HCT116 (cell line): ENCODE data around the gene HAUS1. TPM values are rescaled to one million over a fixed set of nuclear protein-coding genes. Genes with fewer than 3 reads are reported as not detected.

Source experiments
- ATAC-seq: fragments of 200-7000 bp; cut with Tn5 transposase; 2 replicates; pipeline ENCODE4 v1.9.1; 2020; ENCODE audit warnings: mild to moderate bottlenecking, moderate library complexity
- BruUV-seq: library from RNA; stranded (reverse); fragments of 400-500 nt; replicated peaks from 2 replicates; lab custom pipeline; 2021; lab: Mats Ljungman, UMichigan
- CTCF ChIA-PET: fragments of 300-600 bp; sonication (Branson Sonifier 250); formaldehyde crosslinking; loops from one replicate; lab custom pipeline; 2021; ENCODE audit warnings: antibody characterized with exemption; lab: Charles Lee
- POLR2A ChIA-PET: fragments of 300-600, 350-600 bp; sonication (Branson Sonifier 250); formaldehyde crosslinking; loops from one replicate; lab custom pipeline; 2021; ENCODE audit warnings: antibody characterized with exemption; lab: Charles Lee
- RAD21 ChIA-PET, 2 experiments: fragments of 300-600 bp; sonication (Branson Sonifier 250); formaldehyde crosslinking; loops; one replicate each; lab custom pipeline; 2023; ENCODE audit warnings: low total read pairs in 2 of 2; ENCODE audit not compliant: uncharacterized antibody in 2 of 2, unreplicated experiment in 2 of 2, low non-redundant PET in 1 of 2; lab: Charles Lee
- DNase-seq: peaks from one replicate; pipeline ENCODE4 v3.0.0-alpha.2; 2010; ENCODE audit warnings: low read depth, low spot score
- H2AFZ ChIP-seq: fragments of 200-600 bp; shearing (Covaris generic), sonication (generic); 2 replicates; pipeline ENCODE4 v1.6.1; 2017; ENCODE audit warnings: low read depth, mixed run types, mixed read lengths, antibody characterized with exemption, low read length; ENCODE audit not compliant: poor library complexity, severe bottlenecking
- H3K27ac ChIP-seq: 2 replicates; pipeline ENCODE4 v1.5.1; 2012; ENCODE audit warnings: low read depth, low read length
- H3K27me3 ChIP-seq: fragments of 200-600 bp; sonication (generic); 2 replicates; pipeline ENCODE4 v1.6.1; 2016; ENCODE audit warnings: mixed run types, low read length, mixed read lengths; ENCODE audit not compliant: insufficient read depth
- H3K36me3 ChIP-seq, 2 experiments: fragments of 200-500 bp in 1 of 2; fragments of 200-600 bp in 1 of 2; sonication (Bioruptor generic) in 1 of 2; sonication (generic) in 1 of 2; 2 replicates each; pipeline versions ENCODE4 v1.5.1 to v1.6.1; 2014 to 2016; ENCODE audit warnings: low read length in 2 of 2, inconsistent platforms in 1 of 2, mixed read lengths in 1 of 2, mixed run types in 1 of 2; ENCODE audit not compliant: insufficient read depth in 2 of 2, control insufficient read depth in 1 of 2
- H3K4me1 ChIP-seq, 2 experiments: fragments of 200-600 bp in 1 of 2; sonication (generic) in 1 of 2; 2 replicates each; pipeline versions ENCODE4 v1.5.1 to v1.6.1; 2012 to 2017; ENCODE audit warnings: low read length in 2 of 2, inconsistent platforms in 1 of 2, mild to moderate bottlenecking in 1 of 2, mixed read lengths in 1 of 2, mixed run types in 1 of 2, moderate library complexity in 1 of 2; ENCODE audit not compliant: insufficient read depth in 2 of 2, control insufficient read depth in 1 of 2
- H3K4me2 ChIP-seq: fragments of 200-600 bp; sonication (generic); 2 replicates; pipeline ENCODE4 v1.6.1; 2017; ENCODE audit warnings: mixed run types, low read length, mixed read lengths
- H3K4me3 ChIP-seq, 2 experiments: fragments of 200-600 bp in 1 of 2; sonication (generic) in 1 of 2; replicated peaks in 1 of 2; 2 replicates each; pipeline ENCODE4 v1.5.1; 2011 to 2016; ENCODE audit warnings: low read length in 2 of 2, control low read depth in 1 of 2, low read depth in 1 of 2, mild to moderate bottlenecking in 1 of 2, mixed read lengths in 1 of 2, mixed run types in 1 of 2
- H3K79me2 ChIP-seq: fragments of 200-600 bp; sonication (generic); 2 replicates; pipeline ENCODE4 v1.6.1; 2017; ENCODE audit warnings: mild to moderate bottlenecking, mixed run types, low read length, moderate library complexity, mixed read lengths; ENCODE audit not compliant: insufficient read depth
- H3K9ac ChIP-seq: fragments of 200-600 bp; sonication (generic); 2 replicates; pipeline ENCODE4 v1.6.1; 2016; ENCODE audit warnings: low read length, mixed read lengths
- H3K9me2 ChIP-seq: fragments of 200-600 bp; sonication (generic), shearing (Covaris generic); 2 replicates; pipeline ENCODE4 v1.6.1; 2017; ENCODE audit warnings: mixed run types, mild to moderate bottlenecking, moderate library complexity; ENCODE audit not compliant: insufficient read depth
- H3K9me3 ChIP-seq, 2 experiments: fragments of 200-500 bp in 1 of 2; fragments of 200-600 bp in 1 of 2; sonication (Bioruptor generic) in 1 of 2; sonication (generic) in 1 of 2; 2 replicates each; pipeline ENCODE4 v1.6.1; 2014 to 2017; ENCODE audit warnings: low read length in 2 of 2, mixed read lengths in 2 of 2, inconsistent platforms in 1 of 2, low read depth in 1 of 2, mild to moderate bottlenecking in 1 of 2, mixed run types in 1 of 2, moderate library complexity in 1 of 2; ENCODE audit not compliant: control insufficient read depth in 1 of 2, insufficient read depth in 1 of 2
- H4K20me1 ChIP-seq: fragments of 200-600 bp; sonication (generic), shearing (Covaris generic); 2 replicates; pipeline ENCODE4 v1.6.1; 2017; ENCODE audit warnings: mixed run types, mild to moderate bottlenecking, moderate library complexity; ENCODE audit not compliant: insufficient read depth
- CEBPB ChIP-seq: IDR thresholded peaks from 2 replicates; pipeline ENCODE4 v1.6.1; 2012; ENCODE audit warnings: low read depth
- EGR1 ChIP-seq: IDR thresholded peaks from 2 replicates; pipeline ENCODE4 v1.6.1; 2012; ENCODE audit warnings: low read depth
- ELF1 ChIP-seq: IDR thresholded peaks from 2 replicates; pipeline ENCODE4 v1.6.1; 2012; ENCODE audit warnings: low read depth, borderline replicate concordance
- EZH2 ChIP-seq: fragments of 200-600 bp; sonication (generic); IDR thresholded peaks from 2 replicates; pipeline ENCODE4 v1.6.1; 2017; ENCODE audit warnings: antibody characterized with exemption, mixed run types
- EZH2phosphoT487 ChIP-seq: fragments of 200-600 bp; IDR thresholded peaks from 2 replicates; pipeline ENCODE4 v1.6.1; 2018; ENCODE audit warnings: antibody characterized with exemption, borderline replicate concordance
- FOSL1 ChIP-seq: IDR thresholded peaks from 2 replicates; pipeline ENCODE4 v1.6.1; 2012; ENCODE audit warnings: low read depth
- JUND ChIP-seq: IDR thresholded peaks from 2 replicates; pipeline ENCODE4 v1.6.1; 2012
- POLR2A ChIP-seq: IDR thresholded peaks from 2 replicates; pipeline ENCODE4 v1.7.0; 2011; ENCODE audit warnings: borderline replicate concordance; ENCODE audit not compliant: insufficient read depth, insufficient read length; ENCODE audit errors: extremely low read depth
- POLR2AphosphoS5 ChIP-seq: IDR thresholded peaks from 2 replicates; pipeline ENCODE4 v1.6.1; 2011; ENCODE audit warnings: mild to moderate bottlenecking, low read depth, low read length, moderate library complexity
- SIN3A ChIP-seq: IDR thresholded peaks from 2 replicates; pipeline ENCODE4 v1.6.1; 2012; ENCODE audit warnings: low read depth
- SP1 ChIP-seq: IDR thresholded peaks from 2 replicates; pipeline ENCODE4 v1.6.1; 2012; ENCODE audit warnings: low read depth
- SRF ChIP-seq: IDR thresholded peaks from 2 replicates; pipeline ENCODE4 v1.6.1; 2012; ENCODE audit warnings: low read depth
- TCF7L2 ChIP-seq: IDR thresholded peaks from 2 replicates; pipeline ENCODE4 v1.7.0; 2011; ENCODE audit warnings: borderline replicate concordance, inconsistent platforms; ENCODE audit not compliant: insufficient read depth, insufficient read length; ENCODE audit errors: extremely low read depth
- YY1 ChIP-seq: IDR thresholded peaks from 2 replicates; pipeline ENCODE4 v1.6.1; 2011; ENCODE audit warnings: low read length, low read depth, moderate library complexity, mild to moderate bottlenecking; ENCODE audit not compliant: insufficient replicate concordance; ENCODE audit errors: extremely low read depth
- ZFX ChIP-seq: fragments of 450-650 bp; IDR thresholded peaks from 2 replicates; pipeline ENCODE4 v1.6.1; 2017
- intact Hi-C: fragments of 100-400 bp; cut with micrococcal nuclease; formaldehyde crosslinking; loops from 2 replicates; pipeline ENCODE4 v1.10.0; 2022
- total RNA-seq: library from RNA; stranded (reverse); gene quantifications from one replicate; pipeline ENCODE4 v1.2.1, GENCODE V29; 2021; ENCODE audit not compliant: unreplicated experiment
- TF ChIP-seq, protein P1 (sequence below): IDR thresholded peaks from 2 replicates; pipeline ENCODE4 v1.6.1; 2012; ENCODE audit warnings: low read depth
- TF ChIP-seq, protein P2 (sequence below): IDR thresholded peaks from 2 replicates; pipeline ENCODE4 v1.6.1; 2012
- TF ChIP-seq, protein P3 (sequence below), 3 experiments: fragments of 200-600 bp in 1 of 3; sonication (generic) in 1 of 3; IDR thresholded peaks in 2 of 3; conservative IDR thresholded peaks in 1 of 3; 2 replicates each; pipeline ENCODE4 v1.5.1; 2012 to 2017; ENCODE audit warnings: low read depth in 2 of 3, low read length in 2 of 3, antibody characterized with exemption in 1 of 3, borderline replicate concordance in 1 of 3, control low read depth in 1 of 3, mild to moderate bottlenecking in 1 of 3, mixed read lengths in 1 of 3, mixed run types in 1 of 3, moderate library complexity in 1 of 3; ENCODE audit not compliant: insufficient read depth in 1 of 3

Gene HAUS1
- total RNA-seq, 1 experiment from 2014 or later, result 46.2 TPM

DNA sequence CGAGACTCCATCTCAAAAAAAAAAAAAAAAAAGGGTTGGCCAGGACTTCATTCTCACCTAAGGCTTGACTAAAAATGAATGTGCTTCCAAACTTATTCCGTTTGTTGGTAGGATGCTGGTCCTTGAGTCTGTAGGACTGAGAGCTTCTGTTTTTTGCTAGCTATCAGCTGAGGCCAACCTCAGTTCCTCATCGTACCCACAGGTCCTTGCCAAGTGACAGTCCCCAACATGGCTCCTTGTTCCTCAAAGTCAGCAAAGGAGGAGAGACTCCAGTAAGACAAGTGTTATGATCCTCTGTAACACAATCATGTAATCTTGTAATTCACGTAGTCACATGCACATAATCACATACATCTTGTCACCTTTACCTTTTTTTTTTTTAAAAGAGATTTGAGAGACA is 37.0 kb downstream of the HAUS1 start:
- Histone ChIP-seq H3K79me2 (no peaks in the 10 kb centered on the region), H4K20me1 (no peaks in the 10 kb centered on the region), H3K36me3 (no peaks in the 10 kb centered on the region), H3K9me2 (no peaks in the 10 kb centered on the region), H3K9me3 (no peaks in the 10 kb centered on the region), H3K4me1 (no peaks in the 10 kb centered on the region), H3K27me3 (no peaks in the 10 kb centered on the region), H3K27ac (no peak overlapping the region), H3K4me3 (no peak overlapping the region), H3K9ac (no peak overlapping the region), H2AFZ (no peak overlapping the region), H3K4me2 (no peak overlapping the region)
- POLR2A ChIA-PET, result interaction anchor here (0.7 kb wide), 1 partner anchor 39 kb away, joined by 4 read pairs; no protein-coding TSS in a partner anchor
- intact Hi-C loops, result no loop called here
- no TSS peak for BruUV-seq
- CTCF ChIA-PET, result no interaction called here
- ATAC-seq (no peak), DNase-seq (no peak)
- no peak for TF ChIP-seq EZH2phosphoT487
- TF ChIP-seq, protein P1, sequence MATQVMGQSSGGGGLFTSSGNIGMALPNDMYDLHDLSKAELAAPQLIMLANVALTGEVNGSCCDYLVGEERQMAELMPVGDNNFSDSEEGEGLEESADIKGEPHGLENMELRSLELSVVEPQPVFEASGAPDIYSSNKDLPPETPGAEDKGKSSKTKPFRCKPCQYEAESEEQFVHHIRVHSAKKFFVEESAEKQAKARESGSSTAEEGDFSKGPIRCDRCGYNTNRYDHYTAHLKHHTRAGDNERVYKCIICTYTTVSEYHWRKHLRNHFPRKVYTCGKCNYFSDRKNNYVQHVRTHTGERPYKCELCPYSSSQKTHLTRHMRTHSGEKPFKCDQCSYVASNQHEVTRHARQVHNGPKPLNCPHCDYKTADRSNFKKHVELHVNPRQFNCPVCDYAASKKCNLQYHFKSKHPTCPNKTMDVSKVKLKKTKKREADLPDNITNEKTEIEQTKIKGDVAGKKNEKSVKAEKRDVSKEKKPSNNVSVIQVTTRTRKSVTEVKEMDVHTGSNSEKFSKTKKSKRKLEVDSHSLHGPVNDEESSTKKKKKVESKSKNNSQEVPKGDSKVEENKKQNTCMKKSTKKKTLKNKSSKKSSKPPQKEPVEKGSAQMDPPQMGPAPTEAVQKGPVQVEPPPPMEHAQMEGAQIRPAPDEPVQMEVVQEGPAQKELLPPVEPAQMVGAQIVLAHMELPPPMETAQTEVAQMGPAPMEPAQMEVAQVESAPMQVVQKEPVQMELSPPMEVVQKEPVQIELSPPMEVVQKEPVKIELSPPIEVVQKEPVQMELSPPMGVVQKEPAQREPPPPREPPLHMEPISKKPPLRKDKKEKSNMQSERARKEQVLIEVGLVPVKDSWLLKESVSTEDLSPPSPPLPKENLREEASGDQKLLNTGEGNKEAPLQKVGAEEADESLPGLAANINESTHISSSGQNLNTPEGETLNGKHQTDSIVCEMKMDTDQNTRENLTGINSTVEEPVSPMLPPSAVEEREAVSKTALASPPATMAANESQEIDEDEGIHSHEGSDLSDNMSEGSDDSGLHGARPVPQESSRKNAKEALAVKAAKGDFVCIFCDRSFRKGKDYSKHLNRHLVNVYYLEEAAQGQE, result no peak
- no peak for TF ChIP-seq EGR1
- no peak for TF ChIP-seq POLR2AphosphoS5
- TF ChIP-seq SIN3A, result no peak
- no peak for TF ChIP-seq ELF1
- TF ChIP-seq POLR2A, result no peak
- no peak for TF ChIP-seq CEBPB
- TF ChIP-seq SRF, result no peak
- TF ChIP-seq, protein P2, sequence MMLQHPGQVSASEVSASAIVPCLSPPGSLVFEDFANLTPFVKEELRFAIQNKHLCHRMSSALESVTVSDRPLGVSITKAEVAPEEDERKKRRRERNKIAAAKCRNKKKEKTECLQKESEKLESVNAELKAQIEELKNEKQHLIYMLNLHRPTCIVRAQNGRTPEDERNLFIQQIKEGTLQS, result no peak
- TF ChIP-seq, protein P3, sequence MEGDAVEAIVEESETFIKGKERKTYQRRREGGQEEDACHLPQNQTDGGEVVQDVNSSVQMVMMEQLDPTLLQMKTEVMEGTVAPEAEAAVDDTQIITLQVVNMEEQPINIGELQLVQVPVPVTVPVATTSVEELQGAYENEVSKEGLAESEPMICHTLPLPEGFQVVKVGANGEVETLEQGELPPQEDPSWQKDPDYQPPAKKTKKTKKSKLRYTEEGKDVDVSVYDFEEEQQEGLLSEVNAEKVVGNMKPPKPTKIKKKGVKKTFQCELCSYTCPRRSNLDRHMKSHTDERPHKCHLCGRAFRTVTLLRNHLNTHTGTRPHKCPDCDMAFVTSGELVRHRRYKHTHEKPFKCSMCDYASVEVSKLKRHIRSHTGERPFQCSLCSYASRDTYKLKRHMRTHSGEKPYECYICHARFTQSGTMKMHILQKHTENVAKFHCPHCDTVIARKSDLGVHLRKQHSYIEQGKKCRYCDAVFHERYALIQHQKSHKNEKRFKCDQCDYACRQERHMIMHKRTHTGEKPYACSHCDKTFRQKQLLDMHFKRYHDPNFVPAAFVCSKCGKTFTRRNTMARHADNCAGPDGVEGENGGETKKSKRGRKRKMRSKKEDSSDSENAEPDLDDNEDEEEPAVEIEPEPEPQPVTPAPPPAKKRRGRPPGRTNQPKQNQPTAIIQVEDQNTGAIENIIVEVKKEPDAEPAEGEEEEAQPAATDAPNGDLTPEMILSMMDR (IDR thresholded peaks at IDR 0.05 in 2 of 3, conservative IDR thresholded peaks at IDR 0.05 in 1 of 3; ENCODE audit: borderline replicate concordance in 1 of 3, insufficient read depth in 1 of 3, low read depth in 2 of 3, low read length in 2 of 3), result no peak
- no peak for TF ChIP-seq ZFX
- TF ChIP-seq SP1, result no peak
- TF ChIP-seq EZH2, result no peak
- TF ChIP-seq YY1, result no peak
- TF ChIP-seq FOSL1, result no peak
- no peak for TF ChIP-seq JUND
- no peak for TF ChIP-seq TCF7L2
- RAD21 ChIA-PET, result no interaction called here
